Astrocyte (in vitro differentiated cells and primary cell): ENCODE data around the gene PDZK1. TPM values are rescaled to one million over a fixed set of nuclear protein-coding genes. Genes with fewer than 3 reads are reported as not detected.

Experiments used
- DNase-seq: peaks from one replicate; pipeline ENCODE4 v3.0.0-alpha.2; 2010; ENCODE audit warnings: low read depth
- FAIRE-seq: peaks from 2 replicates; lab custom pipeline; 2011; peaks lifted over from hg19 to GRCh38; lab: Jason Lieb, UNC
- H2AFZ ChIP-seq: 2 replicates; pipeline ENCODE4 v1.6.0; 2012; ENCODE audit warnings: low read depth, low read length, inconsistent platforms
- H3K27ac ChIP-seq: 2 replicates; pipeline ENCODE4 v1.5.1; 2011; ENCODE audit warnings: low read depth, low read length, inconsistent platforms
- H3K27me3 ChIP-seq: 2 replicates; pipeline ENCODE4 v1.6.0; 2011; ENCODE audit warnings: low read length, inconsistent platforms; ENCODE audit not compliant: insufficient read depth
- H3K36me3 ChIP-seq: 2 replicates; pipeline ENCODE4 v1.5.1; 2011; ENCODE audit warnings: low read length, inconsistent platforms; ENCODE audit not compliant: insufficient read depth
- H3K4me1 ChIP-seq: 2 replicates; pipeline ENCODE4 v1.5.1; 2011; ENCODE audit warnings: low read length, inconsistent platforms; ENCODE audit not compliant: insufficient read depth
- H3K4me2 ChIP-seq: 2 replicates; pipeline ENCODE4 v1.6.0; 2012; ENCODE audit warnings: low read length, inconsistent platforms
- H3K4me3 ChIP-seq: 2 replicates; pipeline ENCODE4 v1.5.1; 2011; ENCODE audit warnings: low read depth, mild to moderate bottlenecking, low read length, inconsistent platforms; ENCODE audit not compliant: insufficient read depth
- H3K79me2 ChIP-seq: 2 replicates; pipeline ENCODE4 v1.6.0; 2012; ENCODE audit warnings: mild to moderate bottlenecking, low read length, inconsistent platforms; ENCODE audit not compliant: insufficient read depth
- H3K9ac ChIP-seq: 2 replicates; pipeline ENCODE4 v1.6.0; 2012; ENCODE audit warnings: mild to moderate bottlenecking, low read length, inconsistent platforms
- H3K9me3 ChIP-seq: 2 replicates; pipeline ENCODE4 v1.5.1; 2012; ENCODE audit warnings: low read depth, mild to moderate bottlenecking, low read length, inconsistent platforms; ENCODE audit not compliant: insufficient read depth
- H4K20me1 ChIP-seq: 2 replicates; pipeline ENCODE4 v1.6.0; 2012; ENCODE audit warnings: low read length, inconsistent platforms; ENCODE audit not compliant: insufficient read depth
- H3K27ac Mint-ChIP-seq: one replicate; pipeline ENCODE4 v1.8.0; 2021; ENCODE audit warnings: mild to moderate bottlenecking, mixed read lengths; ENCODE audit not compliant: unreplicated experiment
- H3K27me3 Mint-ChIP-seq: one replicate; pipeline ENCODE4 v1.8.0; 2021; ENCODE audit warnings: low read depth, mixed read lengths; ENCODE audit not compliant: unreplicated experiment
- H3K36me3 Mint-ChIP-seq: one replicate; pipeline ENCODE4 v1.8.0; 2021; ENCODE audit warnings: low read depth, mixed read lengths; ENCODE audit not compliant: unreplicated experiment
- H3K4me1 Mint-ChIP-seq: one replicate; pipeline ENCODE4 v1.8.0; 2021; ENCODE audit warnings: low read depth, mixed read lengths; ENCODE audit not compliant: unreplicated experiment
- H3K4me3 Mint-ChIP-seq: one replicate; pipeline ENCODE4 v1.8.0; 2021; ENCODE audit warnings: mild to moderate bottlenecking, moderate library complexity, mixed read lengths; ENCODE audit not compliant: unreplicated experiment
- H3K9me3 Mint-ChIP-seq: one replicate; pipeline ENCODE4 v1.8.0; 2021; ENCODE audit warnings: mild to moderate bottlenecking, mixed read lengths; ENCODE audit not compliant: unreplicated experiment
- EZH2 ChIP-seq: IDR thresholded peaks from 2 replicates; pipeline ENCODE4 v1.6.1; 2012; ENCODE audit warnings: mild to moderate bottlenecking, low read length, inconsistent platforms; ENCODE audit not compliant: insufficient read depth
- total RNA-seq: library from RNA; stranded (reverse); gene quantifications from 2 replicates; pipeline ENCODE4 v1.2.1, GENCODE V29; 2021
- TF ChIP-seq, protein P1 (sequence below): IDR thresholded peaks from 2 replicates; pipeline ENCODE4 v1.5.1; 2011; ENCODE audit warnings: low read depth, mild to moderate bottlenecking, inconsistent platforms, low read length, moderate library complexity; ENCODE audit not compliant: insufficient read depth

The PDZK1 gene
- total RNA-seq, 1 donor from 2014 or later = 0.68 TPM

DNA sequence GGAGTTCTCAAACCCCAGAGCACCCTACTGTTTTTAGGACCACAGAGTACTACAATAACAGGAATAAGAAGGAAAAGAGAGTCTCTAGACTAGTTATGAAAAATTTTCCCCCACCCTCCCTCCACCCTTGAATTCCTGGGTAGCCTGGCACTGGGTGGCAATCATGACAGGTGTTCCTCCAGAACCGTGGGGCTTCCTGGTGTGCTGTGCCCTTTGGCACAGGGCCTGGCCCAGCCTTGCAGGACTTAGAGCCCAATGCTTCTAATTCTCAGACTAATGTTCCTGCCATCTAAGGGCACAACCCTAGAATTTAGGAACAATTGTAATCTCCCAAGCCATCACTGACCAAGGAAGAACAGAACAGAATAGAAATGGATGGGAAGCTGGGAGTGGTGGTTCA lies 10.7 kb upstream of the PDZK1 start:
- Histone ChIP-seq H3K79me2 (no peaks in the 10 kb centered on the region), H3K4me3 (no peak overlapping the region), H3K27me3 (no peaks in the 10 kb centered on the region), H3K4me2 (no peak overlapping the region), H3K9me3 (no peaks in the 10 kb centered on the region), H4K20me1 (no peaks in the 10 kb centered on the region), H3K27ac (no peak overlapping the region), H3K9ac (no peak overlapping the region), H3K4me1 (peaks cover 14% of the 10 kb centered on the region), H3K36me3 (no peaks in the 10 kb centered on the region), H2AFZ (no peak overlapping the region)
- Mint-ChIP-seq H3K4me3 (no peak overlapping the region), H3K4me1 (peaks cover 19% of the 10 kb centered on the region), H3K27me3 (peaks cover 4% of the 10 kb centered on the region), H3K27ac (no peak overlapping the region), H3K9me3 (no peaks in the 10 kb centered on the region), H3K36me3 (no peaks in the 10 kb centered on the region)
- FAIRE-seq (no peak), DNase-seq (no peak)
- TF ChIP-seq EZH2 = no peak
- TF ChIP-seq, protein P1, sequence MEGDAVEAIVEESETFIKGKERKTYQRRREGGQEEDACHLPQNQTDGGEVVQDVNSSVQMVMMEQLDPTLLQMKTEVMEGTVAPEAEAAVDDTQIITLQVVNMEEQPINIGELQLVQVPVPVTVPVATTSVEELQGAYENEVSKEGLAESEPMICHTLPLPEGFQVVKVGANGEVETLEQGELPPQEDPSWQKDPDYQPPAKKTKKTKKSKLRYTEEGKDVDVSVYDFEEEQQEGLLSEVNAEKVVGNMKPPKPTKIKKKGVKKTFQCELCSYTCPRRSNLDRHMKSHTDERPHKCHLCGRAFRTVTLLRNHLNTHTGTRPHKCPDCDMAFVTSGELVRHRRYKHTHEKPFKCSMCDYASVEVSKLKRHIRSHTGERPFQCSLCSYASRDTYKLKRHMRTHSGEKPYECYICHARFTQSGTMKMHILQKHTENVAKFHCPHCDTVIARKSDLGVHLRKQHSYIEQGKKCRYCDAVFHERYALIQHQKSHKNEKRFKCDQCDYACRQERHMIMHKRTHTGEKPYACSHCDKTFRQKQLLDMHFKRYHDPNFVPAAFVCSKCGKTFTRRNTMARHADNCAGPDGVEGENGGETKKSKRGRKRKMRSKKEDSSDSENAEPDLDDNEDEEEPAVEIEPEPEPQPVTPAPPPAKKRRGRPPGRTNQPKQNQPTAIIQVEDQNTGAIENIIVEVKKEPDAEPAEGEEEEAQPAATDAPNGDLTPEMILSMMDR = no peak

DNA sequence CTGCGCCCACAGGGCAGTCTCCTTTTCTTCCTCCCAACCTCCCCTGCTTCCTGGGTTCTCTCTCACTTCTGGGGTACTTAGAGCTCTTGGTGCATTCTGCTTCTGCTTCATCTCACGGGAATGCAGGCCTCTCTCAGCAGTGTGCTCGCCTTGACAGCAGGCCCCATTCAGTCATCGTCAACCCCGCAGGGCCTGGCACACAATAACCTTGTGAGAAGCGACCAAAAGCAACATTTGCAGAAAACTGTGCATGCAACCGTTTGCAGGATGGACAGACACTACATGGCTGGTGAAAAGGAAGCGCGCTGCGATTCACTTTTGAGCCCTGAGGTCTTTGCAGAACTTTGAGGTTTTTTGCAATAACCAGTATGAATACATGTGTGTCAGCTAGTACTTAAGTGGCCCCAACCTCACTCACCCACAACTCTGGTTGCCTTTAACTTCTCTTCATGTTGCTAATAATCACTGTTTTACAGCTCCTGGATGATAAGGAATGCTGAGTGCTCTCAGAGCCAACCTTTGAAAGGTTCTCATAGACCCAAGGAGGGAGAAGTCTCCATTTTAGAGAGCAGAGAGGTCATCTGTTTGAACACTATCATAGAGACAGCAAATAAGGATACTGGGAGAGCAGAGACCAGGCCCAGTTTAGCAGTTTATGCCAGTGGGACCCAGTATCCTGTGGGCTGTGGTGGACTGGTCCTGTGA lies 9.6 kb upstream of the PDZK1 start:
- Histone ChIP-seq H4K20me1 (no peaks in the 10 kb centered on the region), H3K4me3 (no peak overlapping the region), H2AFZ (peak overlapping the region; percentile 32), H3K4me2 (no peak overlapping the region), H3K9me3 (no peaks in the 10 kb centered on the region), H3K27me3 (no peaks in the 10 kb centered on the region), H3K36me3 (no peaks in the 10 kb centered on the region), H3K79me2 (no peaks in the 10 kb centered on the region), H3K9ac (no peak overlapping the region), H3K4me1 (peaks cover 14% of the 10 kb centered on the region), H3K27ac (no peak overlapping the region)
- Mint-ChIP-seq H3K27ac (no peak overlapping the region), H3K27me3 (peaks cover 4% of the 10 kb centered on the region), H3K36me3 (no peaks in the 10 kb centered on the region), H3K9me3 (no peaks in the 10 kb centered on the region), H3K4me1 (peaks cover 19% of the 10 kb centered on the region), H3K4me3 (no peak overlapping the region)
- DNase-seq (no peak), FAIRE-seq (no peak)
- TF ChIP-seq, protein P1 = no peak
- no peak for TF ChIP-seq EZH2

DNA sequence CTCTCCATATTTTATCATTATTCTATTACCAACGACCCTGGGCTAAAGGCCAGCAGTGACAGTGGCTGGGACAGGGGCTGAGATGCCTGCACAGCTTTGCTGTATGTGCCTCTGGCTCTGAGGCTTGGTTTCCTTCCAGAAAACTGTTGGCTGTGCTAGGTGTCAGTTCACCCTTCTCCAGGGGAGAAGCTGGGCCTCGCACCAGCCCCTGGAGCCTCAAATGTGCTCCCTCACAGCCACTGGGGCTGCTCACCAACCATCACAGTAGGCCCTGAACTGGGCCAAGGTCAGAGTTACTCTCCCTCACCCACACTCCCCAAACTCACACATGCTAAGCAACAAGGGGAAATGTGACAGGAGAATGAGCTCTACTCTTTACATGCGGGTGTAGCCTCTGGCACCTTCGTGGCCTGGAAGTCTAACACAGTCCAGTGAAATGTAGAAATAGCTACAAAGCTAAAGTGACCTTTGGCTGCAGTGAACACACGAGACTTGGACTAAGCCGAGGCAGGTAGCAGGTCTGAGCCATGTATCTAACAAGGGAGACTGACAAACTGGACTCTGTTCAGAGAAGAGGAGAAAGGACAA lies 7.5 kb upstream of the PDZK1 start:
- no peak overlapping the region for H2AFZ ChIP-seq
- no peaks in the 10 kb centered on the region for H3K9me3 ChIP-seq
- H3K79me2 ChIP-seq = no peaks in the 10 kb centered on the region
- H3K4me2 ChIP-seq = no peak overlapping the region
- Mint-ChIP-seq H3K27ac (peak overlapping the region; percentile 48), H3K36me3 (no peaks in the 10 kb centered on the region), H3K27me3 (peaks cover 4% of the 10 kb centered on the region), H3K9me3 (no peaks in the 10 kb centered on the region), H3K4me3 (no peak overlapping the region), H3K4me1 (peaks cover 13% of the 10 kb centered on the region)
- no peak overlapping the region for H3K27ac ChIP-seq
- no peak overlapping the region for H3K9ac ChIP-seq
- TF ChIP-seq, protein P1 = no peak
- TF ChIP-seq EZH2 = no peak
- H3K4me3 ChIP-seq = no peak overlapping the region
- no peaks in the 10 kb centered on the region for H4K20me1 ChIP-seq
- no peak for DNase-seq
- no peaks in the 10 kb centered on the region for H3K4me1 ChIP-seq
- no peak for FAIRE-seq
- no peaks in the 10 kb centered on the region for H3K36me3 ChIP-seq
- H3K27me3 ChIP-seq = no peaks in the 10 kb centered on the region
